NK-92 (cell line): Measurements from ENCODE around the gene BOLA2.
"Not testable (repeated sequence)": the region's sequence is repeated elsewhere in the genome, so short reads cannot be mapped to it uniquely, and the experiment has no call there.

Experiments
- DNase-seq: peaks from one replicate; lab custom pipeline; 2025; ENCODE audit not compliant: unreplicated experiment; lab: John Stamatoyannopoulos, UW

Gene BOLA2

GRCh38 chr16:29454269-29454668, at the start of gene BOLA2, which contains the start of gene SLX1B:
BOLA2 (minus strand) TSS chr16:29454351; CDS start chr16:29454253, 98 bp downstream.
SLX1B (plus strand) TSS chr16:29454533.
- DNase-seq: not testable (repeated sequence)

GRCh38 chr16:29482276-29482675, 28.1 kb upstream of the BOLA2 start:
- not testable (repeated sequence) for DNase-seq

- DNase-seq: not testable (repeated sequence)
Observed at GRCh38 chr16:29472065-29472464, 17.9 kb upstream of the BOLA2 start.

- DNase-seq: not testable (repeated sequence)
Observed at GRCh38 chr16:29469660-29470059, 15.5 kb upstream of the BOLA2 start.

- not testable (repeated sequence) for DNase-seq
Observed at GRCh38 chr16:29467654-29468366, 13.7 kb upstream of the BOLA2 start.

- not testable (repeated sequence) for DNase-seq
Observed at GRCh38 chr16:29466904-29467303, 12.8 kb upstream of the BOLA2 start.

- not testable (repeated sequence) for DNase-seq
Observed at GRCh38 chr16:29465985-29466824, 12.1 kb upstream of the BOLA2 start.

GRCh38 chr16:29460647-29461030, 6.5 kb upstream of the BOLA2 start:
- not testable (repeated sequence) for DNase-seq

- DNase-seq: not testable (repeated sequence)
Observed at GRCh38 chr16:29459706-29460646, 5.8 kb upstream of the BOLA2 start, which contains the start of gene SULT1A4. SULT1A4 (plus strand) TSS chr16:29459913; CDS start chr16:29461386, 1,473 bp downstream.

GRCh38 chr16:29457660-29458059, 3.5 kb upstream of the BOLA2 start:
- DNase-seq: not testable (repeated sequence)

GRCh38 chr16:29454828-29455227, 677 bp upstream of the BOLA2 start:
- DNase-seq: not testable (repeated sequence)

GRCh38 chr16:29453754-29454153, 397 bp downstream of the BOLA2 start:
- DNase-seq: not testable (repeated sequence)

- DNase-seq: not testable (repeated sequence)
Observed at GRCh38 chr16:29425390-29425789, 28.8 kb downstream of the BOLA2 start.

- DNase-seq: not testable (repeated sequence)
Observed at GRCh38 chr16:29423587-29423986, 30.6 kb downstream of the BOLA2 start.

GRCh38 chr16:29405249-29405648, 48.9 kb downstream of the BOLA2 start:
- not testable (repeated sequence) for DNase-seq
